Breast epithelium (tissue), 3 donors: ENCODE data around the gene CEPT1.

Experiments
- CTCF ChIP-seq, 3 donors: fragments of 450-650 bp; IDR thresholded peaks; one replicate each; pipeline ENCODE4 v1.5.1; 2016 to 2017; ENCODE audit warnings: antibody characterized with exemption in 3 of 3, mild to moderate bottlenecking in 3 of 3, moderate library complexity in 3 of 3
- POLR2A ChIP-seq: fragments of 450-650 bp; IDR thresholded peaks from one replicate; pipeline ENCODE4 v1.6.1; 2016; ENCODE audit warnings: antibody characterized with exemption, mild to moderate bottlenecking, moderate library complexity

- TF ChIP-seq CTCF (IDR thresholded peaks at IDR 0.05) (no peak), POLR2A (peak; percentile 11)
These were observed at the start of gene CEPT1, which contains the start of gene DRAM2 for GRCh38 chr1:111139956-111140679.
